Fibroblast of villous mesenchyme (primary cell): ENCODE results near the gene B4GALT1. TPM values are rescaled to one million over a fixed set of nuclear protein-coding genes. Genes with fewer than 3 reads are reported as not detected.

ENCODE experiments used
- DNase-seq: peaks from one replicate; pipeline ENCODE4 v3.0.0-alpha.2; 2010; ENCODE audit warnings: low read depth
- H3K4me3 ChIP-seq: 2 replicates; pipeline ENCODE4 v1.5.1; 2011; ENCODE audit warnings: low read depth, mild to moderate bottlenecking, low read length
- small RNA-seq: library from RNA; depleted of rRNA; stranded (forward); fragments of <200 nt; gene quantifications from one replicate; pipeline ENCODE3, GENCODE V24; 2012
- total RNA-seq: library from RNA; depleted of rRNA; stranded (reverse); fragments of >200 nt; gene quantifications from 2 replicates; pipeline ENCODE4 v1.2.3, GENCODE V29; 2012
- TF ChIP-seq, protein P1 (sequence below): IDR thresholded peaks from 2 replicates; pipeline ENCODE4 v1.5.1; 2012; ENCODE audit warnings: low read depth, mild to moderate bottlenecking, low read length; ENCODE audit not compliant: insufficient read depth

Gene B4GALT1
- total RNA-seq, 1 donor: 28.5 TPM

DNA sequence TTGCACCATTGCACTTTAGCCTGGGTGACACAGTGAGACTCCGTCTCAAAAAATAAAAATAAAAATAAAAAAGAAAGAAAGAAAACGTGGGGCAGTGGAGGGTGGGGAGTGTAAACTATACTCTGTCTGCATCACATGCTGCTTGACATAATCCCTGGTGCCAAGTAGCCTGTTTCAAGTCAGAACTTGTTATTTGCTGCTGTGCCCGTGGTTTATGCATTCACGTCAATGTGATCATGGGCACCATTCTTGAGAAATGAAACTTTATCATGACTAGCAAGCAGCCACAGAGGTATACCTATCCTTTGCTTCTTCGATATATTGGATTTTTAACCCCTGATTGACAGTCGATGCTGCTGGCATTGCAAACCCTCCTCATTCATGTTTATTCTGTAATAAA is 86.6 kb downstream of the B4GALT1 start:
- DNase-seq: no peak
- TF ChIP-seq, protein P1, sequence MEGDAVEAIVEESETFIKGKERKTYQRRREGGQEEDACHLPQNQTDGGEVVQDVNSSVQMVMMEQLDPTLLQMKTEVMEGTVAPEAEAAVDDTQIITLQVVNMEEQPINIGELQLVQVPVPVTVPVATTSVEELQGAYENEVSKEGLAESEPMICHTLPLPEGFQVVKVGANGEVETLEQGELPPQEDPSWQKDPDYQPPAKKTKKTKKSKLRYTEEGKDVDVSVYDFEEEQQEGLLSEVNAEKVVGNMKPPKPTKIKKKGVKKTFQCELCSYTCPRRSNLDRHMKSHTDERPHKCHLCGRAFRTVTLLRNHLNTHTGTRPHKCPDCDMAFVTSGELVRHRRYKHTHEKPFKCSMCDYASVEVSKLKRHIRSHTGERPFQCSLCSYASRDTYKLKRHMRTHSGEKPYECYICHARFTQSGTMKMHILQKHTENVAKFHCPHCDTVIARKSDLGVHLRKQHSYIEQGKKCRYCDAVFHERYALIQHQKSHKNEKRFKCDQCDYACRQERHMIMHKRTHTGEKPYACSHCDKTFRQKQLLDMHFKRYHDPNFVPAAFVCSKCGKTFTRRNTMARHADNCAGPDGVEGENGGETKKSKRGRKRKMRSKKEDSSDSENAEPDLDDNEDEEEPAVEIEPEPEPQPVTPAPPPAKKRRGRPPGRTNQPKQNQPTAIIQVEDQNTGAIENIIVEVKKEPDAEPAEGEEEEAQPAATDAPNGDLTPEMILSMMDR: no peak
- H3K4me3 ChIP-seq: no peak overlapping the region

DNA sequence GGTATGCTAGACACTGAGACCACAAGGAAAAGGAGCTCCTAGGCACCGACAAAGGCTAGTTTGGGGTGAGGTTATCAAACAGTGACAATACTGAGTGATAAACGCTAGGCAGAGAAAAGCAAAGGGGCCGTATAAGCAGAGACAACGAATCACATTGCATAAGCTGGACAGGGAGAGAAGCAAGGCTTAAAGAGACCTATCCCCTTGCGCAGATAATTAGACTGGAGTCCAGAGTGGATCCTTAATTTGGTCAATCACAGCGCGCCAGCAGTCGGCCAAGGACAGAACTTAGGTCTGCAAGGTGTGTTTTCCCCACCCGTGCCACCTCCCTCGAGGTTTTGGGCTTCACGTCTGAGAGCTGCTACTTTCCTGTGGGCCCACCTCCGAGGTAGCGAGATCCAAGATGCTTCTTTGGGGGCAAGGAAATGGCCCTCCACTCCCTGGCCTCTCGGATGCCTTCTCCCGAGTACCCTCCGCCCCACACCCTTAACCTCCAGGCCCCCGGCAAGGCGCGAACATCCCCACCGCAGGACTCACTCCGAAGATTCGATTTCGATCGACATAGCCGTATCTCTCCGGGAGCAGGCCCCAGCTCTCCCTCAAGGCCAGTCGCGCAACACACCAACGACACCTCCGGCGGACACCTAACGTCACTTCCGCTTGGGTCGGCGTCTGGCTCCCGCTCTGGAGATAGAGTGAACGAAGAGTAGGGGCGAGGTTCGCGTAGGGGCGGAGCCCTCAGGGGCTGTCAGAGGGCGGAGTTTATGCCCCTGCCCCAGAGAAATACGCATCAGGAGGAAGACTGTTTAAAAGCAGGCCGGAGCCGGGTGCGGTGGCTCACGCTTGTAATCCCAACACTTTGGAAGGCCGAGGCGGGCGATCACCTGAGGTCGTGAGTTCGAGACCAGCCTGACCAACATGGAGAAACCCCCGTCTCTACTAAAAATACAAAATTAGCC is 90.8 kb downstream of the B4GALT1 start, which contains the start of gene SMU1:
SMU1 (minus strand) TSS at position 629 of the 959 bp plus-strand sequence; CDS start at position 563, 66 bp downstream.
- H3K4me3 ChIP-seq: peak within 1 kb of the TSS; percentile 79
- DNase-seq: peak; percentile 99
- TF ChIP-seq, protein P1: no peak

DNA sequence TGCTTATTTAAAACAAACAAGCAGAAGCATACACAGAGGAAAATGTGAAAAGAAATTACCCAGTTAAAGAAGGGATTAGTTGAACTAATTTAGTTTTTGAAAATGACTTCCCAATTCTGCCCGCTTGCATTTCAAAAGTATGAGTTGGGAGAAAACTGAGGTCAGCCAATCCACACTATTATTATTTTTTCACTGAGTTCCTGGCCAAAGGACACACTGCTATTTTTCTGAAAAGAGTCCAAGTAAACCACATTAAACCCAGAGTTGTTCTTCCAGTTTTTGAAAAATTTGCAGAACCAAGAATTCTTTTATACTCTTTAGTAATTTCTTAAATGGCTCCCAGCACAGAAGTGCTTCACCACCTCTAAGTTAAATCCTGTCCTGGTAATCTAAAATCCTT is 98.1 kb downstream of the B4GALT1 start:
- TF ChIP-seq, protein P1: no peak
- no peak for DNase-seq

DNA sequence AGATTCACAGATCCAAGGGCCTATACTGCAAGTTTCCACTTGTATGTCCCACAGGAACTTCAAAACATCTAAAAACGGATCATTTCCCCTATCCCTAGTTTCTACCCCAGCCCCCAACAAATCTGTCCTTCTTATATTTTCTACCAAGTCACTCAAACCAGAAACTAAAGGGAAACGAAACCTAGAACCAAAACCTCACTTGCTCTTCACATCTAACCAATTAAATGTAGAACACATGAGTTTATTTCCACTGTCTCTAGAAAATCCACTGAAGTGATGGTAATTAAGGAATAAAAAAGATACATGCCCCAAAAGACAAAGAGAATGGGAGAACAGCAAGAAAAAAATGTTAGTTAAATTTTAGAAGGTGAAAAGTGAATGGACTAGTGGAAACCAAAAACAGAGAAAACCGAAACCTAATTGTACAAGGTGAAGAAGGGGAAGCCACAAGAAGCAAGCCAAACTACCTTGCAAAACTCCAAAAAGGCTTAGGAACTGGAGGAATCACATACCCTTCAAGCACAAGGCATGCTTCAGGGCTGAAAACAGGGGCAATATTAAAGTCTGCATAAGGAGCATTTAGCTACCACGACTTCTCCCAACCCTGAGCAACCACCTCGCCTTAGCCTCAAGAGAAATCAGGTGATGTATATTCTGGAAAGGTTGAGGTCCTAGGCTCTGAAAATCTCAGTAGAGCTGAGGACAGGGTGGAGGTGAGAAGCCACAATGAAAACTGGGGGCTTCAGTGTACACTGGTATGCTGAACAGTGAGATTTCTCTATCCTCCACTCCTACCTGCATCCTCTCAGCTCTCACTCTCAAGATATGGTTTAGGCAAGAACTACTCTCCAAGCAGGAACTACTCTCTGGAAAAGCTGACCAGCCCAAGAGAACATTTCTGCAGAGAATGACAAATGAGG is 101.7 kb downstream of the B4GALT1 start:
- DNase-seq: no peak
- TF ChIP-seq, protein P1: no peak

More for the DNA sequence above, 98.1 kb downstream of the B4GALT1 start:
- H3K4me3 ChIP-seq: no peak overlapping the region

More for the DNA sequence above, 101.7 kb downstream of the B4GALT1 start:
- no peak overlapping the region for H3K4me3 ChIP-seq

Small RNAs within 50 kb of the gene (small RNA-seq; reads per million reads assigned to genes)
- gene RNU4ATAC15P: not detected

Other genes starting within 250 kb of the B4GALT1 start
- 34.8 and 43.2 TPM in 2 replicates for gene APTX, start 165.7 kb downstream of the B4GALT1 start, total RNA-seq
- 74.1 and 136 TPM in 2 replicates for gene DNAJA1, start 142.1 kb downstream of the B4GALT1 start, total RNA-seq
- gene SMU1, start 90.7 kb downstream of the B4GALT1 start, total RNA-seq: 29.3 and 42.7 TPM in 2 replicates
- gene SPINK4, start 72.8 kb upstream of the B4GALT1 start, total RNA-seq: not detected in 2 replicates
- gene BAG1, start 97.4 kb upstream of the B4GALT1 start, total RNA-seq: 9.1 and 21.6 TPM in 2 replicates
- gene CHMP5, start 97.7 kb upstream of the B4GALT1 start, total RNA-seq: 62.2 and 81.6 TPM in 2 replicates
- gene NFX1, start 123.2 kb upstream of the B4GALT1 start, total RNA-seq: 24.2 and 26.7 TPM in 2 replicates
- not detected in 2 replicates for gene AQP7, start 235.2 kb upstream of the B4GALT1 start, total RNA-seq